Left lobe of liver (tissue), 2 donors: ENCODE results near the gene DDX51. TPM values are rescaled to one million over a fixed set of nuclear protein-coding genes. Genes with fewer than 3 reads are reported as not detected.
A peak's percentile ranks its signal among the peaks of the same experiment; 100 is the strongest.

Experiments used
- ATAC-seq: fragments of 200-7000 bp; cut with Tn5 transposase; one replicate; pipeline ENCODE4 v1.9.1; 2020; ENCODE audit warnings: mild to moderate bottlenecking, moderate library complexity
- DNase-seq: peaks from one replicate; pipeline ENCODE4 v3.0.0-alpha.2; 2020; ENCODE audit warnings: low spot score
- total RNA-seq: library from RNA; stranded (reverse); gene quantifications from one replicate; pipeline ENCODE4 v1.2.1, GENCODE V29; 2021
- donor health status: DM: no; HTN: no; CAD: no; lungs with moderate emphysema.
- donor health status: DM: no; HTN: yes; CAD: no.

DDX51 gene, protein sequence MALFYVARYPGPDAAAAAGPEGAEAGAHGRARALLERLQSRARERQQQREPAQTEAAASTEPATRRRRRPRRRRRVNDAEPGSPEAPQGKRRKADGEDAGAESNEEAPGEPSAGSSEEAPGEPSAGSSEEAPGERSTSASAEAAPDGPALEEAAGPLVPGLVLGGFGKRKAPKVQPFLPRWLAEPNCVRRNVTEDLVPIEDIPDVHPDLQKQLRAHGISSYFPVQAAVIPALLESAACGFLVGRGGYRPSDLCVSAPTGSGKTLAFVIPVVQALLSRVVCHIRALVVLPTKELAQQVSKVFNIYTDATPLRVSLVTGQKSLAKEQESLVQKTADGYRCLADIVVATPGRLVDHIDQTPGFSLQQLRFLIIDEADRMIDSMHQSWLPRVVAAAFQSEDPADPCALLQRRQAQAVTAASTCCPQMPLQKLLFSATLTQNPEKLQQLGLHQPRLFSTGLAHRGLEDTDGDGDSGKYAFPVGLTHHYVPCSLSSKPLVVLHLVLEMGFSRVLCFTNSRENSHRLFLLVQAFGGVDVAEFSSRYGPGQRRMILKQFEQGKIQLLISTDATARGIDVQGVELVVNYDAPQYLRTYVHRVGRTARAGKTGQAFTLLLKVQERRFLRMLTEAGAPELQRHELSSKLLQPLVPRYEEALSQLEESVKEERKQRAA
- total RNA-seq = 9.3 TPM

DNA sequence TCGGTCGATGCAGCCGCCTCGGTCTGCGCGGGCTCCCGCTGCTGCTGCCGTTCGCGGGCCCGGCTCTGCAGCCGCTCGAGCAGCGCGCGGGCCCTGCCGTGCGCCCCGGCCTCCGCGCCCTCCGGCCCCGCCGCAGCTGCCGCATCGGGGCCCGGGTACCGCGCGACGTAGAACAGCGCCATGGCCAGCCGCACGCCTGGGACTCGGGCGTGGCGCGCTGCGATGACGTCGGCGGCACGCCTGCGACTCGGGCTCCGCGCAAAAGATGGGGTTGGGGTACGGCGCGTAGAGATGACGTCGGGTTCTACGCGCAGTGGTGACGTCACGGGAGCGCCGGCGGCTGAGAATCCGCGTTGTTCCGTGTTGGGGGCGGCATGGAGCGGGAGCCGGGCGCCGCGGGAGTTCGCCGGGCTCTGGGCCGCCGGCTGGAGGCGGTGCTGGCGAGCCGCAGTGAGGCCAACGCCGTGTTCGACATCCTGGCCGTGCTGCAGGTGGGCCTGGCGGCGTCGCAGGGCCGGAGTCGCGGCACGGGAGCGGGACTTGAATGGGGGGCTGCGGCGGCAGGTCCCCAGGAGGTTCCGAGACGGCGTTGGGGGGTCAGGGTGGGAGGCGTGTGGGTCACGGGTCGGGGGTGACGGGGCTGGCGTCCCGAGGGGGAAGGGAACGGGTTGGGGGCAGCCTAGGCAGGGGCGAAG is at the start of gene DDX51, which contains the start of gene NOC4L:
Gene DDX51 (minus strand): TSS at position 205 of the 695 bp plus-strand sequence. CDS start 23 bp downstream, at position 182.
Gene NOC4L (plus strand): TSS at position 343 of the 695 bp plus-strand sequence. CDS start 32 bp downstream, at position 375.
- DNase-seq (peak; percentile 95), ATAC-seq (peak; percentile 84)

DNA sequence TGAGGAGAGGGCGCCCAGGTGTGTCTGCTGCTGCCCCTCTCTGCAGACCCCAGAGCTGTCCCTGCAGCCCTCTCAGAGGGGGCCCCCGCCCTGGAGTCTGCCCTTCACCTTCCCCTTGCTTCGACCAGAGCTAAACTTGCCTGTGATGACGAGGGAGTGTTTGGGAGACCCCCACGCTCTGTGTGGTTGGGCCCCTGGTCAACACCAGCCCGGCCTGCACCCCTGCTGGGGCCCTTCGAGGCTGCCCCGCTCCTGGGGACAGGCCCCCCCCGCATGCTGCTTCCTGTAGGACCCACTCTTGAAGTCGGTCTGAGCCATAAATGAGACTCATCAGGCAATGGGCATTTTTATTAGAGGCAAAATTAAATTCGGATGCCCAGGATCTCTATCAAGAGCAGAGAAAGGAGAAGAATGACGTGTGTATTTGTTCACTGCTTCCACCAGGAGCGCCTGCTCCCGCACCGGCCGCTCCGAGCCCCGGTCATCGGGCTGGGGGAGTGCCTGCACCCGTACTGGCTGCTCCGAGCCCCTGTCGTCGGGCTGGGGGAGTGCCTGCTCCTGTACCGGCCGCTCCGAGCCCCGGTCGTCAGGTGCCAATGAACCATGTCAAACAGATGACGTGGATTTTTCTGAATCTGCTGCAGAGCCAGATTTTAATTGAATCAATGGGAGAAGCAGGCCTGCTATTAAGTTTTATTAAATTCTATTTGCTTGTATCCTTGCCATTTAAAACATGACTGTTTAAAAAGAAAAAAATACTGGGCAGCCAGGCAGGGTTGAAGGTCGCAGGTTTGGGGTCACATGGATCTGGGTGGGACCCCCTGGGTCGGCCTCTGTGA is 47.8 kb upstream of the DDX51 start:
- ATAC-seq (no peak), DNase-seq (no peak)

DNA sequence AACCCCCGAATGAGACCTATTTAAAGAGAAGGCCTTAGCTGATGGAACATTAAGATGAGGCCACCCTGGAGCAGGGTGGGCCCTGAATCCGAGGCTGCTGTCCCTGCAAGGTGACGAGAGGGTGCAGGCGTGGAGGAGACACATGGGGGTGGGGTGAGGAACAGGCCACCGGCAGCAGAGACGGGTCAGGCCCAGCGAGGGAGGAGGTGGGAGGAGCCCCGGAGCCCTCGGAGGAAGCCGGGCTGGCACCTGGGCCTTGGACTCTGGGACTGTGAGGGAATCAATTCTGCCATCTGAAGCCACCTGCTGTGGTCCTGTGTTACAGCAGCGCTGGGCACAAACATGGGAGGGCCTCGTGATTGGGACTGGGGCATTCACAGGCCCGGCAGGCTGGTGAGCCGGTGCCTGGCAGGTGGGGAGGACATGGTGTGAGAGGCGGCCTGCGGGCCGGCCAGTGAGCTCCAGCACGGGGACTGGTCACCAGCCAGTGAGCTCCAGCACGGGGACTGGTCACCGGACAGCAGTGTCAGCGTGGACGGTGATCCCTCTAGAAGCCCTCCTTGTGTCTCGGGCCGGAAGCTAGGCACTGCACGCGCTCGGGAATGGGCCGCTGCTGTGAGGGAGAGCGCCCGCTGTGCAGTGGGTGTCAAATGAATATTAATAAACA is 46.8 kb upstream of the DDX51 start:
- no peak for ATAC-seq
- no peak for DNase-seq

DNA sequence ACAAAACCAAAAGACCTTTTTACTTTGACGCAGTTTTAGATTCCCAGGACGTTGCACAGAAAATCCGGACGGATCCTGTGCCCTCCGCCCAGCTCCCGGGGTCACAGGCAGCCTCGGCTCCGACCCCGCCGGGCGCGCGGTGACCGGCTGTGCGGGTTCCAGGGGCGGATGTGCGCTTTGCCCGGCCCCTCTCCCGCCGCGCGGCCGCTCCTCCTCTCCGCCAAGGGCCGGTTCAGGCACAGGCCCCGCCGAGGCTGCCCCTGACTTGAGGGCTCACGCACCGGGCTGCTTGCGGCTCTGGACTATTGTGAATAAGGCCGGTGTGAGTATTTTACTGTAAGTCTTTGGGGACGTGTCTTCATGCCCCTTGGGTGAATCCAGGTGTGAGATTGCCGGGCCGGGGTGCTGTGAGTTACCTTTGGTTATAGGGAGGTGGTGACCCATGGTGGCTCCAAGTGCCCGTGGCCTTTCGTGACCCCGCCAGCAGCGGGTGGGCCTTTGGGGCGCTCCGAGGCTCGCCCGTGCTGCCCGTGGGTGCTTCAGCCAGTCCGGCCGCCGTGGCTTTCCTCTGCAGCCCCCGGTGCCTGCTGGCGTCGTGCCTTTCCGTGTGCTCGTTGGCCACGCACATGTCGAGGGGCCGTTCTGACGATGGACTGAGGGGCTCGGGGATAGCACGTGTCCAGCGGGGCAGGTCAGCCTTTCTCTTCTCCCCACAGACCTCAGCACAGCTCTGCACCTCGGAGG is 46.1 kb upstream of the DDX51 start:
- DNase-seq = no peak

DNA sequence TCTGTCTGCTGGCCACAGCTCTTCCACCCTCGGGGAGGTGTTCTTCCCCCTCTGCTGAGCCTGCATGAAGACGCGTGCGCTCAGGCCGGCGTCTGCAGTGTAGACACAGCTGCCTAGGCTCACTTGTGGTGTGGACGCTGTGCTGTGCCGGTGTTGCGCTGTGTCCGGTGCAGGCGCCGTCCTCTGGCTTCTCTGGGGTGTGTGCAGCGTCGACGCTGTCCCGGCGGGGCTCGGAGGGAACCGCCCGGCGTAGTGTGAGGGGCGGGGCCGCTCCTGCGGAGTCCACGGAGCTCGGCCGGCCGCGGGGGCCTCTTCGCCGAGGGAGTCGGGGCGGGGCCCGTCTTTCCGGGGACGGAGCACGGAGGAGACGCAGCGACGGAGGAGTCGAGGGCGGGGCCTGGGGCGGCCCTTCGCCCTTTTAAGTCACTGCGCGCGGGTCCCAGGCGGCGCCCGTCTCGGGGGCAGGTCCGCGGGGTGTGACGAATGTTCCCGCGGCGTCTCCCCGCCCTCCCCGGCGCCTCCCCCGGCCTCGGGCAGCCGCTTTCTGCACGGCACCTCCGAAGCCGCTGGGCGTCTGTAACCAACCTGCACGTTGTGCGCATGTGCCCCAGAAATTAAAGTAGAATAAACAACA is 45.4 kb upstream of the DDX51 start:
- DNase-seq (peak; percentile 89), ATAC-seq (peak; percentile 91)

More for the DNA sequence above, 46.1 kb upstream of the DDX51 start:
- peak; percentile 43 for ATAC-seq

DNA sequence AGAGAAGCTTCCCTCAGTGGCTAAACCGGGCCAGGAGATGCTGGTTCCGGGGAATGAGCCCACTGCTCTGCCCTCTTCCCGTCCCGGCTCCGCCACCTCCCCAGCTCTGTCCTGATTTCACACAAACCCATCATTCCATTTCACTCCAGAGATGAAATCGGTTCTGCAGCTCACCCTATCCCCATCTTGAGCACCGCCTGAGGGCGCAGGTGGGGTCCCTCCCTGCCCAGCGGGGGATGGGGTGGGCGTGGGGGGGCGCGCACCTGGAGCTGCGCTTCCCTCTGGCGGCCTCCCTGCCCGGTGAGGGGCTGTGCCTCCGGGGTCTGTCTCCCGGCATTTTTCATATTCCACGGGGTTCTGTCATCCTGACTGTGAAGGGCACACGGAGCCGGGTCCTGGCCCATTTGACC is 44.8 kb upstream of the DDX51 start:
- DNase-seq = no peak
- ATAC-seq = no peak

DNA sequence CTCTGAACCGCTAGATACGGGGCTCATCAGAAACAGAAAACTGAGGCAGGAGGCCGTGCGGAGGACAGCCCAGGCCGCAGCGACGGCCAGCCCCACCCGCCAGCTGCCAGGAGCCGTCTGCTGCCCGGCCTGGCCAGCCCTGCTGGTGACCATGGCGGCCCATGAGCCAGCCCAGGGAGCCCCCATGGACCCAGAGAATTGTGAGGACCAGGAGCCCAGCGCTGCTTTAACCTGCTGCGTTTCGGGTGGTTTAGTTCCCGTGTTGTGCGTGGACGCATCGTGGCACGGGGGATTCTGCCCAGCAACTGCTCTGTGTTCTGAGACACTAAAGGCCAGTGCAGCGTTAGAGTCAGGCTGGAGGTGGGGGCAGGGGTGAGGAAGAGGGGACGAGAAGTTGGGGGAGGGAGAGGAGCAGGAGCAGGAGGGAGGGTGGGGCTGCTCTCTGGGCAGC is 44.4 kb upstream of the DDX51 start:
- no peak for ATAC-seq
- DNase-seq = no peak

DNA sequence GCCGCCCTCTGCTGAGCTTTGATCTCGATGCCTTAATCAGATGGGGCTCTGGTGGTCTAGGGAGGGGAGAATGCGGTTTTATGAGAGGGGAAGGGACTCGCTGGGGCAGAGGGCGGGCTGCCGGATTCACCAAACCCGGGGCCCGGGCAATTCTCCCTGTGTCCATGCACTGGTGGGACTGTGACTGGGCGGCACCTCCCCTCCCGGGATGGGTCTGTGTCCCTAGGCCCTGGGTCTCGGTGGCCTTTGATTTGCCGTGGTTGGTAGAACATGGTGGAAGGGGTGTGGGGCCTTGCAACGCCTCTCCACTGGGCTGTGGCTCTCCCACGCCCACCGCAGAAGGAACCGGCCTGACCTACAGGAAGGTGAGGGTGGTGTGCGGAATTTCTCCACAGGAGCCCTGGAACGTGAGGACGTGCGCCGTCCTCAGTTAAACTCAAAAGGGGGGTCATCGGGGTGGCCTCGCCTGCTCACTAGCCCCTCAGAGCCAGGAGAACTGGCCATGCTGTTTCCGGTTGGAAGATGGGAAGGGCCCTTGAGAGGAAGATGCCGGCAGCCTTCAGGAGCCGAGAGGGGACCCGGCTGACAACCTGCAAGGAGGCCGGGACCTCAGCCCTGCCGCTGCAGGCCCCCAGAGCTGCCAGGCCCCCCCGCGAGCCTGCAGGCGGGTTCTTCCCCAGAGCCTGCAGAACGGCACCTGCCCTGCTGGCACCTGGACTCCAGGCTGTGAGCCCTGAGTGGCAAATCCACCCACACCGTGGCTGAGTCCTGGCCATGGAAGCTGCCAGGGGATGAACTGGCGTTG is 43.7 kb upstream of the DDX51 start:
- DNase-seq (no peak), ATAC-seq (no peak)

DNA sequence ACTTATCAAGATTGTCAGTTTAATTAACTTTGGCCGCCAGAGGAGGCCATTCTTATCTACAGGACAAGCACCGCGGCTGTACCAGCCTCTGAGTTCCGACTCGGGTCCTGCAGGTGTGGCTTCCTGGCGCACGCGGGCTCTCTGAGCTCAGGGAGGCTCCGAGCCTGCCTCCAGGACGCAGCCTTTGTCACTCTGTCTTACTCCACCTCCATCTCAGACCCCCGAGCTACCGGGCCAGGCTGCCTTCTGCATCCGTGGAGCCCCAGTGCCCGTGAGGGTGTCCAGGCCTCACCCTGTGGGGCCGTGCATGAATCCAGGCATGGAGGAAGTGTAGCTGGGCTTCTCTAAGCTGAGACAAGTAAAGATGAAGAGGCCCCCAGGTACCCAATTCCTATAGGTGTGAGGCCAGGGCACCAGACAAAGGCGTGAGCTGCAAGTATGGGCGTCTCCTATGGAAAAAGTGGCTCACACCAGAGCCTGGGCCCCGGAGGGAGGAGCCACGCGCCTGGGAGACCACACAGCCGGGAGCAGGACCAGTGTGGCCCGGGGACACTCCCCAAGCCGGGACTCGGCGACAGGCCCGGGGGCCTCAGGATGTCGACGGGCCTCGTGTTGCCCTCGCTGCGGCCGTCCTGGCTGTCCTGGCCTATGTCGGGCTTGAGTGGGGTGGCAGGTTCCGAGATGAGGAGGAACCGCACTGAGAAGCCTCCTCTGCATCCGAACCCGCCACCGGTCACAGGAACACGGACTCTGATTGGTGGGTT is 42.9 kb upstream of the DDX51 start:
- no peak for DNase-seq
- no peak for ATAC-seq

DNA sequence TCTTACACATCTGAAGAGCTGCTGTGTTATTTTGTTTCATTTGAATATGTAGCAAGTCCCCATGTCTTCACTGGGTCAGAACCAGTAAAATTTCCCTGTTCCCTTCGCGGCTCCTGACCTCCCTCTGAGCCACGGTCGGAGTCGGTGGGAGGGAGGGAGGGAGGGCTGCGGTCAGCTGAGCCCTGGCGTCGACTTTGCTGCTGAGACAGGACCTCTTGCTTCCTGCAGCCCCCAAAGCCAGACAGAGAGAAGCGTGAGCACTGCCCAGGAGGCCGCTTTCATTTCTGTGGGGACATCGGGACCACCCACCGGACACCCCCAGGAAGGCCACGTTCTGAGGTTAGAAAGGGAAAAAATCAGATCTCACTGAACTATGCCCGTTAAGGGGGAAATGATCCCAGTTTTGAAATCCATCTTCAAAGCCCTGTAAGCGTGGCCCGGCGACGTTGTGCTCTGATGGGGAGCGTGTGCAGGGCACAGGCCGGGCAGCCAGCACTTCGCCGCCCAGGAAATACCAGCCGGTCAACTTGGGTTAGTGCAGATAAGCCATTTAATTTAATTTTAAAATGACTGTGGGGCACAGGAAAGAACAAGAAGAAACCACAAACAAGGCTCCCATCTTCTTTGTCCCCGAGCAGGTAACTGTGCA is 42.2 kb upstream of the DDX51 start:
- no peak for ATAC-seq
- DNase-seq = no peak

DNA sequence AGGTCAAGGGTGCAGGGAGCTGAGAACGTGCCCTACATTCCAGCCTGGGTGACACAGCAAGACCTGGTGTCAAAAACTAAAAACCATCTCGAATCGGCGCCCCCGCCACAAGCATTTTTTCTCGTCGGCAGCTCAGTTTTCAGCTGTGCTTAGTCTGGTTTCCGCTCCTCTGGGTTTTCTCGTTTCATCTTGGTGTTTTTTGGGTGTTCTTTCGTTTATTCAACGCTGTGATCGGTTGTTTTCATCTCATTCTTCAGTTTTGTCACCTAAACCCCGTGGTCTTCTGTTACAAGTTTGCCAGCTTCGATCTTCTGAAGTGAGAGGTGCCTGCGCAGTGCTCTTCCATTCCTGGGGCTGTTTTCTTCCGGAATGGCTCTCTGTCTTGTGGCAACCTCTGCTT is 41.6 kb upstream of the DDX51 start:
- DNase-seq = no peak
- no peak for ATAC-seq

DNA sequence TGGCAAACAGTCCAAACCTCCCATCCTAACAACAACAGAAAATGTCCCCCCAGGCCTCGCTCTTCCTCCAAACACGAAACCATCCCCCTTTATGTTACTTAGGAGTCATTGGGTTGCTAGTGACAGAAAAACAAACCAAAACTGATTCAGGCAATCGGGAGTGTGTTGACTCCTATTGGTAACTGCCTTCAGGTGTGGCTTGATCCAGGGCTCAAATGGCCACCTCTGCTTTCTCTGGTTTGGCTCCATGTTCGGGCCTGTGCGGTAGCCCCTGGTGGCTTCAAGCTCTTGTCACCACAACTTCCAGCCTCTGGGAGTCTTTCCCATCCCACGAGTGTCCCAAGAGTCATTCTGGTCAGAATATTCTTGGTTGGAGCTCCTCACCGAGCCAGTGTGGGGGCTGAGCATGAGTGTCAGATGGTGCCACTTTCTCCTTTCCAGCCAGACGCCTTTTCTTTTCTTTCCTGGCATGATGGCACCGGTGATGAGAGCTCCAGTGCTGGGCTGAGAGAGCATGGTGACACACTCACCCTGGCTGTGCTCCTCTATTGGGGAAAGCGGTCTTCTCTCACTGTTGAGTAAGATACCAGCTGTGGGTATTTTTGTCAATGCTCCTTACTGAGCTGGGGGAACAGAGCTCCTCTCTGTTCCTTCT is 38.7 kb upstream of the DDX51 start:
- DNase-seq = no peak
- ATAC-seq = no peak

DNA sequence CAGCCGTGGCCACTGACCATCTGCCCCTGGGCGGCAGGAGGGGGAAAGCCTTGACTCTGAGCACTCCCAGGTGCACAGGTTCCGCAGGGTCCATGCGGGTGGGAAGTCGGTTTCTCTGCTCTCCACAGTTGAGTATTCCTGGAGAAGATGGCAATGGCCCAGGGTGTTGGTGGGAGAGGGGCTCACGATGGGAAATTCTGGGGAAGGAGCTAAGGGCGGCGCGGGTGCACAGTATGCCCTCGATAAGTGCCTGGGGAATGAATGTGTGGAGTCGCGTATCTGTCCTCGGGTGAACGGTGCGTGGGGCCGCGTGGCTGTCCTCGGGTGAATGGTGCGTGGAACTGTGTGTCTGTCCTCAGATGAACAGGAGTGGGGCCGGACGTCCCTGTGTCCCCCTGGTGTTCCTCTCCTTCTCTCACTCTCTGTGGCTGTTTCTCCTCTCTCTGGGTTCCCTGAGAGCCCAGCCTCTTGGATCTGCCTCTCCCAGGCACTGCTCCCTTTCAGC is 38.1 kb upstream of the DDX51 start:
- ATAC-seq = no peak
- DNase-seq = no peak

DNA sequence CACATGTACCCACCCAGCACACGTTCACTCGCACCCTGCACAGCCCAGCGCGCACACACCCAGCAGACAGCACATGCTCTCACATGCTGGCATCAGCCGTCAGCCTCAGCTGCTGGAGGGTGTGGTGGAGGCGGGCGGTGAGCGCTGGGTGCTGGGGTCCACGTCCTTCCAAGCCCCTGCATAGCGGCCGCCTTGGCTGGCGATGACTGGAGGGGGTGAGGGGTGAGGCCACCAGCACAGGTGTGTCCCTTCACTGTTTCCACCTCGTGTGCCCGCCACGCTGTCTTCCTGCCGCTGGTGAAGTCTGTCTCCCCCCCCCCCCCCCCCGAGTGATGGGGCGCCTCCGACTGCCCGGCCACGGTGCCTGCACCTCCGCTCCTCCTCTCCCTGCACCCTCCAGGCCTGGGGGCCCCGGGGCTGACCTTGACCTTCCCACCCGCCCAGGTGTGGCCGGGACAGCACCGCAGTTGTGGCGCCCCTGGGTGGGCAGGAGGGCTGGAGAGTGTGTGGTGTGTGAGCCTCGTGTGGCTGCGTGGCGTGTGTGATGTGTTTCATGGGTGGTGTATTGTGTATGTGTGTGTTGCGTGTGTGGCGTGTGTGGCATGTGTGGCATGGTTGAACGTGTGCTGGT is 37.6 kb upstream of the DDX51 start:
- DNase-seq = no peak
- no peak for ATAC-seq
